ENCODE results near the gene GALNT2. TPM values are rescaled to one million over a fixed set of nuclear protein-coding genes. Genes with fewer than 3 reads are reported as not detected.

The GALNT2 gene
- total and polyA plus RNA-seq, 2 experiments from 2014 or later: 96.7 to 143 TPM

DNA sequence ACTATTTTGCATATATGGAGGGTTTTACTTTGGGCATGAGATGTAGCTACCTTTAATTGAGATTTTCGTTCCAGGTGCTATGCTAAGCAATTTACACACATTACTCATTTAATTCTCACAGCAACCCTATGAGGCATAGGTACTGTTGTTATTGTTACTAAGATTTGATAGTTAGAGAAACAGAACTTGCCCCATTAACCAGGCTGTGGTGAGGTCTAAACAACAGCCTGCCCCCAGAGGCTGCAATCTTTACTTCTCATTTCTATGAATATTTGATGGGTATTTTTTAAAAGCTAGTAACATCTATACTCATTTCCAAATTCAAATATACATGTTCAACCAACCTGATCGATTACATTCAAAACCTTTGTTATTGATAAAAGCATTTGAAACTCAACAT, 155.6 kb downstream of the GALNT2 start:
- Histone ChIP-seq H3K27ac (no peak overlapping the region), H3K9me2 (replicated peaks; ENCODE audit: insufficient read depth) (no peaks in the 10 kb centered on the region), H3K79me2 (peaks cover 13% of the 10 kb centered on the region), H2AFZ (no peak overlapping the region), H4K20me1 (ENCODE audit: insufficient read depth, poor library complexity, severe bottlenecking) (peaks cover 2% of the 10 kb centered on the region), H3K4me2 (no peak overlapping the region), H3K4me1 (ENCODE audit: insufficient read depth) (no peaks in the 10 kb centered on the region), H3K27me3 (no peaks in the 10 kb centered on the region), H3K9me3 (ENCODE audit: low read depth) (no peaks in the 10 kb centered on the region), H3K36me3 (replicated peaks; ENCODE audit: insufficient read depth, low read depth) (no peaks in the 10 kb centered on the region), H3K4me3 (no peak overlapping the region)
- TF ChIP-seq EZH2 (IDR thresholded peaks at IDR 0.05; ENCODE audit: borderline replicate concordance): no peak
- TF ChIP-seq, protein P1, sequence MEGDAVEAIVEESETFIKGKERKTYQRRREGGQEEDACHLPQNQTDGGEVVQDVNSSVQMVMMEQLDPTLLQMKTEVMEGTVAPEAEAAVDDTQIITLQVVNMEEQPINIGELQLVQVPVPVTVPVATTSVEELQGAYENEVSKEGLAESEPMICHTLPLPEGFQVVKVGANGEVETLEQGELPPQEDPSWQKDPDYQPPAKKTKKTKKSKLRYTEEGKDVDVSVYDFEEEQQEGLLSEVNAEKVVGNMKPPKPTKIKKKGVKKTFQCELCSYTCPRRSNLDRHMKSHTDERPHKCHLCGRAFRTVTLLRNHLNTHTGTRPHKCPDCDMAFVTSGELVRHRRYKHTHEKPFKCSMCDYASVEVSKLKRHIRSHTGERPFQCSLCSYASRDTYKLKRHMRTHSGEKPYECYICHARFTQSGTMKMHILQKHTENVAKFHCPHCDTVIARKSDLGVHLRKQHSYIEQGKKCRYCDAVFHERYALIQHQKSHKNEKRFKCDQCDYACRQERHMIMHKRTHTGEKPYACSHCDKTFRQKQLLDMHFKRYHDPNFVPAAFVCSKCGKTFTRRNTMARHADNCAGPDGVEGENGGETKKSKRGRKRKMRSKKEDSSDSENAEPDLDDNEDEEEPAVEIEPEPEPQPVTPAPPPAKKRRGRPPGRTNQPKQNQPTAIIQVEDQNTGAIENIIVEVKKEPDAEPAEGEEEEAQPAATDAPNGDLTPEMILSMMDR (IDR thresholded peaks at IDR 0.05; ENCODE audit: poor library complexity): peak; percentile 5
- no peak for DNase-seq (ENCODE audit: low spot score)
- WGBS (ENCODE audit: low lambda C conversion rate, missing lambda C conversion rate): 98% methylated on average over 2 of the region's 2 CpGs

DNA sequence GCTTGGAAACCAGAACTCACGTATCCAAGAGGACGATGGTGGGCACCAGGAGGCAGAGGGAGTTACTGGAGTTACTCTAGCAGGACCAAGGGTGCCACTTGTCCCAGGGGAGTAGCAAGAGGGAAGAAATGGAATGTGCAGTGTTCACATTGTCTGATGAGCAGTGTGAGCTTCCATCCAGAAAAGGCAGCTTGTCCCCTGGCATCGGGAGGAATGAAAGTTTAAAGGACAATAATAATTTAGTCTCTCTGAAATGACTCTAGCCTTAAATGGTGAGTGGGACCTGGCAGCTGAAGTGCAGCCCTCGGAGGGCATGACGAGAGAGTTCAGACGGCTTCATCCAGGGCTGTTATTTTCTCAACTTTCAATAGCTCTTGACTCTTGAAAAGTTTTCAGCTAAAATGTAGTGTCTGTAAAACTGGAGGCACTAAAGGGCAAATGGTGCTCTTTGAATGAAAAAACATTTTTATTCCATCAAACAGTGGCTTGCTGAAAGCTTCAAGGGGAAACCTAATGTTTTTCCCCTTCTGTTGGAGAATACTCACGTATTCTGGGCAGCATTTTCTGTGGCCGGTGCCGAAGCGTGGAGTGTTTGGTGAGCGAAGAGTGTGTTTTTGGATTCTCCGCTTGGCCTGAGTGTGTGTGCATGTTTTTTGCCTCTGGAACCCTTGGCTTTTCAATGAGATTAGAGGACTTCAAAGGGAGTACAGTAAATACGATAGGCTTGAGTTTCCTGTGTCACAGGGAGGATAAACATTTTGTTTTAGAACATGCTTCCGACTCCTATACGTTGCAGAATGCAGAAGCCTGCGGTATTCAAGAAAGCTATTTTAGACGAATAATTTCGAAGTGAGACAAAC, 157.3 kb downstream of the GALNT2 start:
- WGBS (ENCODE audit: low lambda C conversion rate, missing lambda C conversion rate): 71% methylated on average over 18 of the region's 18 CpGs
- Histone ChIP-seq H3K4me1 (ENCODE audit: insufficient read depth) (no peaks in the 10 kb centered on the region), H3K9me3 (ENCODE audit: low read depth) (no peaks in the 10 kb centered on the region), H3K4me2 (peak overlapping the region; percentile 10), H3K36me3 (replicated peaks; ENCODE audit: insufficient read depth, low read depth) (no peaks in the 10 kb centered on the region), H3K4me3 (no peak overlapping the region), H4K20me1 (ENCODE audit: insufficient read depth, poor library complexity, severe bottlenecking) (peaks cover 2% of the 10 kb centered on the region), H3K79me2 (peaks cover 10% of the 10 kb centered on the region), H2AFZ (no peak overlapping the region), H3K27ac (no peak overlapping the region), H3K27me3 (no peaks in the 10 kb centered on the region), H3K9me2 (replicated peaks; ENCODE audit: insufficient read depth) (no peaks in the 10 kb centered on the region)
- no peak for DNase-seq (ENCODE audit: low spot score)
- TF ChIP-seq, protein P1 (IDR thresholded peaks at IDR 0.05; ENCODE audit: poor library complexity): no peak
- TF ChIP-seq EZH2phosphoT487 (IDR thresholded peaks at IDR 0.05; ENCODE audit: low read depth, severe bottlenecking, unreplicated experiment) (no peak), EZH2 (IDR thresholded peaks at IDR 0.05; ENCODE audit: borderline replicate concordance) (no peak)

DNA sequence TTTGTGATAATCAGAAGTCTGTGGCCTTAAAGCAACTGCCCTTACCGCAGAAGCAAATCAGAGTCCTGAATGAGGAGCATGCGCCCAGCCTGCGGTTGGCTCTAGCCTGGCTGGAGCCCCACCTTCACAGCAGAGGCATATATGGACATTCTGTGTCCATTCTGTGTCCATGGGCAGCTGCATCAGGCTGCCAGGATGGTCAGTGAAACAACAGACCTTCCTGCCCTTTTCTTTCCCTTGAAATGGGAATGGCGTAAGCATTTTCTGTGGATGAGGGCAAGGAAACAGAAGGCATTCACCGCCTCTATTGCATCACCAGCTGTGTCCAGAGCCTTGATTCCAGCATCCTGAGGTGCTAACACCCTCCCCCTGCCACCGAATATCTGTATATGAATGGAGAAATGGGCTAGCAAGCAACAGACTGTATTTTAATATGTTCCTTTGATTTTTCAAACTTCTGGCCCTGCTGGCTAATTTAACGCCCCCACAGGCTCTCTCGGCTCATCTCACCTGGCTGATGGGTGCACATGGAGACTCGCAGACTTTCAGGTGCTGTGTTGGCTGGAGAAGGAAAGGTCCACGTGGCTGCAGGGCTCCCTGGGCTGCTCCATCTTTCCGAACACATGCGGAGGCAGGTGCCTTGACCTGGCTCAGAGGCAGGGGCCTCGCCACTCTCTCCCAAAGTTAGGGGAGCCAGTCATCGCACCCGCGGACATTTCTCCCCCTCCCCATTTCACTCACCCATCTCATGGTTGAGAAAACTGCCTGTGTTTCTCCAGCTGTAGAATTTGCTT, 159.2 kb downstream of the GALNT2 start:
- no peaks in the 10 kb centered on the region for H3K27me3 ChIP-seq
- H3K9me2 ChIP-seq (replicated peaks; ENCODE audit: insufficient read depth): no peaks in the 10 kb centered on the region
- H3K36me3 ChIP-seq (replicated peaks; ENCODE audit: insufficient read depth, low read depth): no peaks in the 10 kb centered on the region
- no peak overlapping the region for H2AFZ ChIP-seq
- H3K4me2 ChIP-seq: no peak overlapping the region
- TF ChIP-seq EZH2 (IDR thresholded peaks at IDR 0.05; ENCODE audit: borderline replicate concordance): no peak
- peaks cover 2% of the 10 kb centered on the region for H4K20me1 ChIP-seq (ENCODE audit: insufficient read depth, poor library complexity, severe bottlenecking)
- no peaks in the 10 kb centered on the region for H3K4me1 ChIP-seq (ENCODE audit: insufficient read depth)
- H3K79me2 ChIP-seq: peaks cover 5% of the 10 kb centered on the region
- no peak overlapping the region for H3K4me3 ChIP-seq
- no peak for DNase-seq (ENCODE audit: low spot score)
- 91% methylated on average over 16 of the region's 16 CpGs for WGBS (ENCODE audit: low lambda C conversion rate, missing lambda C conversion rate)
- no peaks in the 10 kb centered on the region for H3K9me3 ChIP-seq (ENCODE audit: low read depth)
- no peak overlapping the region for H3K27ac ChIP-seq

DNA sequence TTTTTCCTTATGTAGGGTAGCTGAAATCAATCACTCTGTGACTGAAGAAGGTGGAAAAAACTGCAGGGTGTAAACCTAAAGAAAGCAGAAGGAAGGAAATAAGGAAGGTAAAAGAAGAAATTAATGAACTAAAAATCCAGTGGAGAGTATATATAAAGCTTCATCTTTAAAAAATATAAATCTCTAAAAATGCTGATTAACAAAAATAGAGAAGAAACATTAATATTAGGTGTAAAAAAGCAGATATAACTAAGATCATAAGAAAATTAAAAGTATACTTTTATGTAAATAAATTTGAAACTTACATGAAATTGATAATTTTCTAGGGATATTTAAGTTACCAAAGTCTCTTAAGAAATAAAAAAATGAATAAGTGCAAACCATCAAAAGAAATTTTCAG, 159.8 kb downstream of the GALNT2 start:
- Histone ChIP-seq H3K4me2 (no peak overlapping the region), H3K9me2 (replicated peaks; ENCODE audit: insufficient read depth) (no peaks in the 10 kb centered on the region), H3K79me2 (peaks cover 5% of the 10 kb centered on the region), H2AFZ (no peak overlapping the region), H3K4me3 (no peak overlapping the region), H3K27ac (no peak overlapping the region), H4K20me1 (ENCODE audit: insufficient read depth, poor library complexity, severe bottlenecking) (peaks cover 2% of the 10 kb centered on the region), H3K4me1 (ENCODE audit: insufficient read depth) (no peaks in the 10 kb centered on the region), H3K27me3 (no peaks in the 10 kb centered on the region), H3K9me3 (ENCODE audit: low read depth) (no peaks in the 10 kb centered on the region), H3K36me3 (replicated peaks; ENCODE audit: insufficient read depth, low read depth) (no peaks in the 10 kb centered on the region)
- DNase-seq (ENCODE audit: low spot score): no peak
- TF ChIP-seq, protein P1 (IDR thresholded peaks at IDR 0.05; ENCODE audit: poor library complexity): no peak
- TF ChIP-seq EZH2 (IDR thresholded peaks at IDR 0.05; ENCODE audit: borderline replicate concordance) (no peak), EZH2phosphoT487 (IDR thresholded peaks at IDR 0.05; ENCODE audit: low read depth, severe bottlenecking, unreplicated experiment) (no peak)
